Kidney epithelial cell (primary cell): ENCODE results near the gene PKD2. TPM values are rescaled to one million over a fixed set of nuclear protein-coding genes. Genes with fewer than 3 reads are reported as not detected.

Experiments
- DNase-seq: peaks from one replicate; pipeline ENCODE4 v3.0.0-alpha.2; 2010; ENCODE audit warnings: low read depth
- H3K27me3 ChIP-seq: 2 replicates; pipeline ENCODE4 v1.6.0; 2011; ENCODE audit warnings: low read length; ENCODE audit not compliant: control insufficient read depth, insufficient read depth
- H3K36me3 ChIP-seq: 2 replicates; pipeline ENCODE4 v1.5.1; 2011; ENCODE audit warnings: low read length; ENCODE audit not compliant: control insufficient read depth, insufficient read depth
- H3K4me3 ChIP-seq: 2 replicates; pipeline ENCODE4 v1.5.1; 2011; ENCODE audit warnings: low read depth, mild to moderate bottlenecking, control low read depth, low read length
- total RNA-seq: library from RNA; depleted of rRNA; stranded (reverse); fragments of >200 nt; gene quantifications from 2 replicates; pipeline ENCODE4 v1.2.3, GENCODE V29; 2015
- TF ChIP-seq, protein P1 (sequence below): IDR thresholded peaks from 2 replicates; pipeline ENCODE4 v1.5.1; 2011; ENCODE audit warnings: mild to moderate bottlenecking, moderate library complexity, low read length, control low read depth, inconsistent platforms; ENCODE audit not compliant: insufficient read depth, poor library complexity, severe bottlenecking

Gene PKD2
- total RNA-seq, 1 donor from 2014 or later, result 31.6 TPM

DNA sequence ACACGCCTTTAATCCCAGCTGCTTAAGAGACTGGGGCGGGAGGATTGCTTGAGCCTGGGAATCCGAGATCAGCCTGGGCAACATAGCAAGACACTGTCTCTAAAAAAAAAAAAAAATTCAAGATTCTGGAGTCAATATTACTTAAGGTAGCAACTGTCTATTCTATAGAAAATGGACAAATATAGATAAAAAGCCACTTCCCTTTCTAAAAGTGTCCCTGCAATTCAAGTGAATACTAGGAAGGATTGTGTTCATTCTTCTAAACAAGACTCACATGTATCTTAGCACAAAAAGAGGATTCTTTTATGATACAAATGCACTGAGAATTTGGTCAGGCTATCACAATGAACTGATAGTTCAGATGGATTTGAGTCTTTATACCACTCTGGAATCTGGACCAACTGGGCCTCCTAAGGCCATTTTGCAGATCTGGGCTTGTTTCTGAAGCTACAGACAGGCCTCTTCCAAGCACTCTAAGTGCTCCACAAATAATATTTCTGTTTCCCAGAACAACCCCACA, 7.0 kb downstream of the PKD2 start:
- no peaks in the 10 kb centered on the region for H3K27me3 ChIP-seq
- H3K36me3 ChIP-seq, result no peaks in the 10 kb centered on the region
- H3K4me3 ChIP-seq, result no peak overlapping the region
- TF ChIP-seq, protein P1, sequence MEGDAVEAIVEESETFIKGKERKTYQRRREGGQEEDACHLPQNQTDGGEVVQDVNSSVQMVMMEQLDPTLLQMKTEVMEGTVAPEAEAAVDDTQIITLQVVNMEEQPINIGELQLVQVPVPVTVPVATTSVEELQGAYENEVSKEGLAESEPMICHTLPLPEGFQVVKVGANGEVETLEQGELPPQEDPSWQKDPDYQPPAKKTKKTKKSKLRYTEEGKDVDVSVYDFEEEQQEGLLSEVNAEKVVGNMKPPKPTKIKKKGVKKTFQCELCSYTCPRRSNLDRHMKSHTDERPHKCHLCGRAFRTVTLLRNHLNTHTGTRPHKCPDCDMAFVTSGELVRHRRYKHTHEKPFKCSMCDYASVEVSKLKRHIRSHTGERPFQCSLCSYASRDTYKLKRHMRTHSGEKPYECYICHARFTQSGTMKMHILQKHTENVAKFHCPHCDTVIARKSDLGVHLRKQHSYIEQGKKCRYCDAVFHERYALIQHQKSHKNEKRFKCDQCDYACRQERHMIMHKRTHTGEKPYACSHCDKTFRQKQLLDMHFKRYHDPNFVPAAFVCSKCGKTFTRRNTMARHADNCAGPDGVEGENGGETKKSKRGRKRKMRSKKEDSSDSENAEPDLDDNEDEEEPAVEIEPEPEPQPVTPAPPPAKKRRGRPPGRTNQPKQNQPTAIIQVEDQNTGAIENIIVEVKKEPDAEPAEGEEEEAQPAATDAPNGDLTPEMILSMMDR, result no peak
- no peak for DNase-seq

DNA sequence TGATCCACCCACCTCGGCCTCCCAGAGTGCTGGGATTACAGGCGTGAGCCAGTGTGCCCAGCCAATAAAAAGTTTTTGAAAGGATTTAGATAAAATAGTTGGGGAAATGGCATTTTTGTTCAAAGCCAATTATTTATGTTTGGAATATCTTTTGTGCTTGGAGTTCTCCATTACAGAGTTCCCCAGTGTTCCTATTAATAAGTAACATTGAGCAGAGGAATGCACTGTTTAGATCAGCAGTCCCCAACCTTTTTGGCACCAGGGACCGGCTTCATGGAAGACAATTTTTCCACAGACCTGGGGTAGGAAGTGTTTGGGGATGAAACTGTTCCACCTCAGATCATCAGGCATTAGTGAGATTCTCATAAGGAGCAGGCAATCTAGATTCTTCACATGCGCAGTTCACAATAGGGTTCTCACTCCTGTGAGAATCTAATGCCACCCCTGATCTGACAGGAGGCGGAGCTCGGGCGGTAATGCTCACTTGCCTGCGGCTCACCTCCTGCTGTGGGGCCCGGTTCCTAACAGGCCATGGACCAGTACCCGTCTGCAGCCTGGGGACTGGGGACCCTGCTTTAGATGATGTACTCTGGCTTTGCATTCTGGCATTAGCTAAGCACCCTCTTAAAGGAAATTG, 8.3 kb downstream of the PKD2 start:
- Histone ChIP-seq H3K27me3 (no peaks in the 10 kb centered on the region), H3K4me3 (no peak overlapping the region), H3K36me3 (no peaks in the 10 kb centered on the region)
- DNase-seq, result no peak
- TF ChIP-seq, protein P1, result no peak

DNA sequence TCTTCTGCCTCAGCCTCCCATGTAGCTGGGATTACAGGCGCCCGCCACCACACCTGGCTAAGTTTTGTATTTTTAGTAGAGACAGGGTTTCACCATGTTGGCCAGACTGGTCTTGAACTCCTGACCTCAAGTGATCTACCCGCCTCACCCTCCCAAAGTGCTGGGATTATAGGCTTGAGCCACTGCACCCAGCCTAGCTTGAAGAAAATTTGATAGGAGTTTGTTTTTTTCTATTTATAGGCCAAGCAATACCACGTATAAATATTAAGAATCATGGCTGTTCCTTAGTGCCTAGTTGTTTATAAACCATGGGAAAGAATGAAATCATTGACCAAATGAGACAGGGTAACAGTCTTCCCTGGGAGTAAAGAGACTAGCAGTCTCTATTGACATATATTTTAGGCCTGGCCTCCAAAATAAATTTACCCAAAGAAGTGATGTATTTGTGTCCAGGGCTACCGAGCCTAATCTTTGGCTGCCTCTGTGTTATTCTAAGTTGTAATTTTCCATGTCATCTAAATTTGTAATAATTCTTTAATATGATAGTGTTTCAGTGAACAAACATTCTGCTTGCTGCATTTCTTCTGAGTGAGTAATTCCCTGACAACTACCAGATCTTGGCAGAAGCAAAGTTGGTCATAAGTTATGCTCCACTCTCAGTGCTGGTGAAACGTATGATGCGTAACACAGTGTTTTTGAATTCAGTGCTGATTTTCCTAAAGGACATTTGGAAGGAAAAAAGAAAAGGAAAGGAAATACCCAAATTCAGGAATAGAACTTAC, 10.3 kb downstream of the PKD2 start:
- TF ChIP-seq, protein P1, result no peak
- Histone ChIP-seq H3K4me3 (no peak overlapping the region), H3K27me3 (no peaks in the 10 kb centered on the region), H3K36me3 (no peaks in the 10 kb centered on the region)
- peak; percentile 83 for DNase-seq

DNA sequence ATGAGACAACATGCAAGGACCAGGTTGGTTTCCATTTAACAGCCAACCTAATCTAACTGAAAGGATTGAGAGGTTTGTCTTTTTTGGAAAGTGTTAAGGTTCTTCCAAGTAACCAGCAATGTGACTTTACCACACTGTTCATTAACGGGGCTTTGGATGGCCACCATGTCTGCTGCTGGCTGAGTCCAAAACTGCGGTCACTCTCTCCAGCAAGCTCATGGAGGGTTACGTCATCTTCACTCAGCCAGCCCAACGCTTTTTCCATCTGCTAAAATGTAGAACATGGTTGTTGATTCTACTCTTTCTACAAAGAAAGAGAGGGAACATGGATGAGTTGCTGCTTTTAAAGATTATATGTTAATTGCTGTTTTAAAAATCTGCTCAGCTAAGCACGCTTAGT, 11.0 kb downstream of the PKD2 start:
- Histone ChIP-seq H3K27me3 (no peaks in the 10 kb centered on the region), H3K36me3 (no peaks in the 10 kb centered on the region), H3K4me3 (no peak overlapping the region)
- TF ChIP-seq, protein P1, result no peak
- DNase-seq, result no peak

DNA sequence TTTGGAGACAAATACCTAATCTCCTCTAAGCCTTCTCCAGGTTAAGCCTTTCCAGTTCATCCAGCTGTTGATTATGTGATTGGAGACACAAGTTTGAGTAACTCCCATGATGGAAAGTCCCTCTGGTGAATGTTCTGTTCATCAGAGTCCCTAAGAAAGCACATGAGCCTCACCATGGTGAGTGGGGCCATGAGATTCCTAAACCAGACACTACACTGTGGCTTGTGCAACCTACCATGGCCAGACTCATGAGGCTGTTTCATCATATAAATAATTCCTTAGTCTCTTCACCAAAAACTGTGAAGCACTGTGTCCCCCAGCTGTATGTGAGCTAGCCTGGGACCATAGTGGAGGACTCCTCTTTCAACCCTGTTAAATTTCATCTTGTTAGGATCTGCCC, 14.4 kb downstream of the PKD2 start:
- DNase-seq, result no peak
- TF ChIP-seq, protein P1, result no peak
- Histone ChIP-seq H3K36me3 (no peaks in the 10 kb centered on the region), H3K27me3 (no peaks in the 10 kb centered on the region), H3K4me3 (no peak overlapping the region)
